IMR-90 (cell line): ENCODE data around the gene LEMD3. TPM values are rescaled to one million over a fixed set of nuclear protein-coding genes. Genes with fewer than 3 reads are reported as not detected.

Experiments used
- ATAC-seq: fragments of 200-7000 bp; cut with Tn5 transposase; 2 replicates; pipeline ENCODE4 v1.9.1; 2020; ENCODE audit warnings: low read depth, mild to moderate bottlenecking, moderate library complexity
- BruUV-seq: library from RNA; stranded (reverse); fragments of 400-500 nt; replicated peaks from 2 replicates; lab custom pipeline; 2021; lab: Mats Ljungman, UMichigan
- CTCF ChIA-PET: fragments of 300-600 bp; formaldehyde crosslinking; extraction: SDS; loops from one replicate; lab custom pipeline; 2021; ENCODE audit warnings: antibody characterized with exemption; lab: Yijun Ruan, JAX
- POLR2A ChIA-PET: fragments of 300-600 bp; sonication (Branson Sonifier 250); formaldehyde crosslinking; loops from one replicate; lab custom pipeline; 2022; ENCODE audit warnings: antibody characterized with exemption; ENCODE audit not compliant: unreplicated experiment; lab: Charles Lee
- DNase-seq: peaks from one replicate; pipeline ENCODE4 v3.0.0; 2013
- H2AFZ ChIP-seq: replicated peaks from 2 replicates; pipeline ENCODE3; 2013; ENCODE audit warnings: low read length, mild to moderate bottlenecking; ENCODE audit not compliant: poor library complexity
- H2AK5ac ChIP-seq: 2 replicates; pipeline ENCODE4 v1.6.1; 2013; ENCODE audit warnings: low read depth, low read length, inconsistent platforms
- H2AK9ac ChIP-seq: replicated peaks from 2 replicates; pipeline ENCODE3; 2013; ENCODE audit warnings: mild to moderate bottlenecking, low read depth, low read length, moderate library complexity; ENCODE audit not compliant: poor library complexity
- H2BK120ac ChIP-seq: 2 replicates; pipeline ENCODE4 v1.6.1; 2013; ENCODE audit warnings: low read depth, low read length, inconsistent platforms
- H2BK15ac ChIP-seq: 3 replicates; pipeline ENCODE4 v1.6.1; 2013; ENCODE audit warnings: low read depth, low read length, inconsistent platforms
- H2BK20ac ChIP-seq: 2 replicates; pipeline ENCODE4 v1.6.1; 2013; ENCODE audit warnings: low read depth, mild to moderate bottlenecking, inconsistent platforms, low read length, moderate library complexity
- H2BK5ac ChIP-seq: 2 replicates; pipeline ENCODE4 v1.6.1; 2013; ENCODE audit warnings: mild to moderate bottlenecking, low read depth, low read length, inconsistent platforms; ENCODE audit not compliant: poor library complexity, severe bottlenecking
- H3K14ac ChIP-seq: replicated peaks from 2 replicates; pipeline ENCODE4 v1.6.1; 2013; ENCODE audit warnings: low read depth, low read length, inconsistent platforms
- H3K18ac ChIP-seq: 2 replicates; pipeline ENCODE4 v1.6.1; 2013; ENCODE audit warnings: low read depth, low read length, control low read depth
- H3K23ac ChIP-seq: 2 replicates; pipeline ENCODE4 v1.6.1; 2013; ENCODE audit warnings: low read depth, low read length, inconsistent platforms
- H3K27ac ChIP-seq: 2 replicates; pipeline ENCODE4 v1.5.1; 2013; ENCODE audit warnings: mild to moderate bottlenecking, control low read depth, low read length; ENCODE audit not compliant: insufficient read depth
- H3K27me3 ChIP-seq: 2 replicates; pipeline ENCODE4 v1.6.1; 2013; ENCODE audit warnings: low read length; ENCODE audit not compliant: control insufficient read depth, insufficient read depth
- H3K36me3 ChIP-seq: 2 replicates; pipeline ENCODE4 v1.6.1; 2013; ENCODE audit warnings: low read length, mixed read lengths; ENCODE audit not compliant: control insufficient read depth, insufficient read depth
- H3K4ac ChIP-seq: 2 replicates; pipeline ENCODE4 v1.6.1; 2013; ENCODE audit warnings: low read depth, low read length, inconsistent platforms
- H3K4me1 ChIP-seq: 2 replicates; pipeline ENCODE4 v1.6.1; 2013; ENCODE audit warnings: low read length, mixed read lengths; ENCODE audit not compliant: control insufficient read depth, insufficient read depth
- H3K4me2 ChIP-seq: 2 replicates; pipeline ENCODE4 v1.6.1; 2013; ENCODE audit warnings: low read depth, mild to moderate bottlenecking, control low read depth, low read length, moderate library complexity
- H3K4me3 ChIP-seq: 2 replicates; pipeline ENCODE4 v1.5.1; 2013; ENCODE audit warnings: low read depth, mild to moderate bottlenecking, control low read depth, low read length, moderate library complexity; ENCODE audit not compliant: insufficient read depth
- H3K56ac ChIP-seq: 2 replicates; pipeline ENCODE4 v1.6.1; 2013; ENCODE audit warnings: low read length, inconsistent platforms; ENCODE audit not compliant: insufficient read depth; ENCODE audit errors: extremely low read depth
- H3K79me1 ChIP-seq, 2 experiments: 2 replicates each; pipeline ENCODE4 v1.6.1; 2013; ENCODE audit warnings: low read length in 2 of 2, inconsistent platforms in 1 of 2, low read depth in 1 of 2
- H3K9ac ChIP-seq: 2 replicates; pipeline ENCODE4 v1.6.1; 2013; ENCODE audit warnings: low read depth, low read length, control low read depth
- H3K9me1 ChIP-seq: 2 replicates; pipeline ENCODE4 v1.6.1; 2013; ENCODE audit warnings: low read length, inconsistent platforms; ENCODE audit not compliant: insufficient read depth
- H3K9me3 ChIP-seq: 2 replicates; pipeline ENCODE4 v1.6.1; 2013; ENCODE audit warnings: low read length; ENCODE audit not compliant: control insufficient read depth, insufficient read depth
- H4K20me1 ChIP-seq: 2 replicates; pipeline ENCODE4 v1.6.1; 2013; ENCODE audit warnings: low read length, inconsistent platforms; ENCODE audit not compliant: insufficient read depth
- H4K5ac ChIP-seq: 2 replicates; pipeline ENCODE4 v1.6.1; 2013; ENCODE audit warnings: mild to moderate bottlenecking, low read depth, low read length, control low read depth
- H4K8ac ChIP-seq, 2 experiments: 2 replicates each; pipeline ENCODE4 v1.6.1; 2013; ENCODE audit warnings: low read depth in 2 of 2, low read length in 2 of 2, control low read depth in 1 of 2, inconsistent platforms in 1 of 2
- H4K91ac ChIP-seq: 2 replicates; pipeline ENCODE4 v1.6.1; 2013; ENCODE audit warnings: low read depth, low read length, inconsistent platforms; ENCODE audit not compliant: insufficient read depth
- BHLHE40 ChIP-seq: fragments of 150-350 bp; IDR thresholded peaks from 2 replicates; pipeline ENCODE4 v1.6.1; 2016; ENCODE audit warnings: mild to moderate bottlenecking, low read depth, low read length
- CEBPB ChIP-seq: IDR thresholded peaks from 2 replicates; pipeline ENCODE4 v1.6.1; 2012; ENCODE audit warnings: low read depth, low read length, improper control_type of control experiment
- CHD1 ChIP-seq: IDR thresholded peaks from 2 replicates; pipeline ENCODE4 v1.6.1; 2012; ENCODE audit warnings: low read depth, low read length, improper control_type of control experiment
- CTCF ChIP-seq: conservative IDR thresholded peaks from 2 replicates; pipeline ENCODE4 v1.5.1; 2012; ENCODE audit warnings: mild to moderate bottlenecking, low read depth, low read length, improper control_type of control experiment
- FOS ChIP-seq: fragments of 150-350 bp; IDR thresholded peaks from 2 replicates; pipeline ENCODE4 v1.6.1; 2016; ENCODE audit warnings: low read depth, low read length
- MAFK ChIP-seq: IDR thresholded peaks from 2 replicates; pipeline ENCODE4 v1.6.1; 2012; ENCODE audit warnings: low read depth, low read length, improper control_type of control experiment
- MAZ ChIP-seq: IDR thresholded peaks from 2 replicates; pipeline ENCODE4 v1.6.1; 2012; ENCODE audit warnings: low read depth, mild to moderate bottlenecking, low read length, improper control_type of control experiment, moderate library complexity, borderline replicate concordance
- MXI1 ChIP-seq: IDR thresholded peaks from 2 replicates; pipeline ENCODE4 v1.6.1; 2012; ENCODE audit warnings: low read depth, mild to moderate bottlenecking, low read length, moderate library complexity, borderline replicate concordance
- NFE2L2 ChIP-seq: fragments of 150-350 bp; IDR thresholded peaks from 2 replicates; pipeline ENCODE4 v1.6.1; 2016; ENCODE audit warnings: low read depth, mild to moderate bottlenecking, low read length
- POLR2A ChIP-seq: IDR thresholded peaks from 2 replicates; pipeline ENCODE4 v1.6.1; 2012; ENCODE audit warnings: mild to moderate bottlenecking, low read depth, low read length
- RAD21 ChIP-seq: IDR thresholded peaks from 2 replicates; pipeline ENCODE4 v1.6.1; 2012; ENCODE audit warnings: low read length, improper control_type of control experiment
- RCOR1 ChIP-seq: IDR thresholded peaks from 2 replicates; pipeline ENCODE4 v1.6.1; 2012; ENCODE audit warnings: mild to moderate bottlenecking, low read length, improper control_type of control experiment; ENCODE audit not compliant: insufficient replicate concordance
- RFX5 ChIP-seq: IDR thresholded peaks from 2 replicates; pipeline ENCODE4 v1.8.0; 2012; ENCODE audit warnings: low read depth, mild to moderate bottlenecking, low read length, moderate library complexity
- SMC3 ChIP-seq: fragments of 150-350 bp; IDR thresholded peaks from 2 replicates; pipeline ENCODE4 v1.6.1; 2016; ENCODE audit warnings: low read depth, mild to moderate bottlenecking, antibody characterized with exemption, low read length, moderate library complexity
- USF2 ChIP-seq: fragments of 150-350 bp; IDR thresholded peaks from 2 replicates; pipeline ENCODE4 v1.6.1; 2017; ENCODE audit warnings: mild to moderate bottlenecking, antibody characterized with exemption, low read length, low read depth
- dilution Hi-C: fragments of 300-500 bp; cut with HindIII; formaldehyde crosslinking; loops from one replicate; pipeline ENCODE4 v1.14.3; 2018; ENCODE audit warnings: low sequenced_read_pairs; ENCODE audit not compliant: unreplicated experiment
- in situ Hi-C: fragments of 300-500 bp; cut with MboI; formaldehyde crosslinking; loops from 3 replicates; pipeline ENCODE4 v1.14.3; 2019; ENCODE audit warnings: low sequenced_read_pairs, inconsistent platforms, mixed read lengths
- intact Hi-C: fragments of 100-400 bp; cut with micrococcal nuclease; formaldehyde crosslinking; loops from 2 replicates; pipeline ENCODE4 v1.10.0; 2022
- polyA plus RNA-seq, 3 experiments: library from polyadenylated mRNA; depleted of rRNA; stranded (reverse); fragments of >200 nt; gene quantifications; 2 replicates each; pipeline ENCODE4 v1.2.3, GENCODE V29; 2012; ENCODE audit warnings: low replicate concordance in 1 of 3
- total RNA-seq: library from RNA; depleted of rRNA; stranded (reverse); fragments of >200 nt; gene quantifications from 2 replicates; pipeline ENCODE4 v1.2.3, GENCODE V29; 2012

Gene LEMD3
- total and polyA plus RNA-seq, 2 of the 4 experiments (the other 2 are of a cell fraction), result 5.5 to 9.9 TPM

DNA sequence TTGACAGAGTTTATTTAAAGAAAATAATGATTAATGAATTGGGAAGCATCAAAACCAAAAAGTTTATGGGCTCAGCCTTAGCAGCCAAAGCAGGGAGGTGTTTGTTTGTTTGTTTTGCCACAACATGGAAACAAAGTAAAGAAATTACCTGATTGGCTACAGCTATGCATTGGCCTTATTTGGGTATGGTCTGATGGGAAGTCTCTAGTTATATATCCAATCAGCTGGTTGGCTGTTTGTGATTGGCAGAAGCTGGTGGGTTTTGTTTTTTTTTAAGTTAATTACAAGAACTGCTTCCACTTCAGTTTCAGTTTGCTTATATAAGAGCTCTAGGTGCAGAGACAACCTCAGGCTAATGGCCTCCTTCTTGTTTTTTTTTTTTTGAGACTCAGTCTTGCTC, 4.6 kb upstream of the LEMD3 start:
- no peak overlapping the region for H2AK5ac ChIP-seq
- H2BK120ac ChIP-seq, result no peak overlapping the region
- no peak overlapping the region for H2AK9ac ChIP-seq
- no peak overlapping the region for H4K5ac ChIP-seq
- H4K91ac ChIP-seq, result no peak overlapping the region
- peaks cover 15% of the 10 kb centered on the region for H3K27me3 ChIP-seq
- H3K36me3 ChIP-seq, result no peaks in the 10 kb centered on the region
- dilution Hi-C loops (no loop called here), in situ Hi-C loops (no loop called here), intact Hi-C loops (no loop called here)
- TF ChIP-seq RCOR1 (no peak), CHD1 (no peak), USF2 (no peak), MAFK (no peak), RFX5 (no peak), MXI1 (no peak), MAZ (no peak), NFE2L2 (no peak), FOS (no peak), CTCF (no peak), SMC3 (no peak), CEBPB (no peak), POLR2A (no peak), RAD21 (no peak), BHLHE40 (no peak)
- CTCF ChIA-PET, result interaction anchor here (0.6 to 0.7 kb wide), 2 partner anchors 328 to 357 kb away, joined by 3 to 5 read pairs; no protein-coding TSS in a partner anchor
- no TSS peak for BruUV-seq
- H3K9ac ChIP-seq, result no peak overlapping the region
- no peak overlapping the region for H2BK5ac ChIP-seq
- H3K14ac ChIP-seq, result no peak overlapping the region
- no peak overlapping the region for H3K4me2 ChIP-seq
- no peak overlapping the region for H2BK15ac ChIP-seq
- H3K79me1 ChIP-seq, result peaks cover 4 to 5% of the 10 kb centered on the region in 2 experiments; a peak in 2 of 4 replicates
- H3K56ac ChIP-seq, result no peak overlapping the region
- no peaks in the 10 kb centered on the region for H4K20me1 ChIP-seq
- H3K4ac ChIP-seq, result no peak overlapping the region
- H3K27ac ChIP-seq, result no peak overlapping the region
- H2BK20ac ChIP-seq, result no peak overlapping the region
- ATAC-seq (no peak), DNase-seq (no peak)
- no peak overlapping the region for H3K4me3 ChIP-seq
- no peak overlapping the region for H4K8ac ChIP-seq
- no peaks in the 10 kb centered on the region for H3K9me3 ChIP-seq
- H3K9me1 ChIP-seq, result no peaks in the 10 kb centered on the region
- H3K23ac ChIP-seq, result no peak overlapping the region
- no peak overlapping the region for H2AFZ ChIP-seq
- no peak overlapping the region for H3K18ac ChIP-seq
- H3K4me1 ChIP-seq, result no peaks in the 10 kb centered on the region
- POLR2A ChIA-PET, result no interaction called here
